ENCODE data around the gene PTPDC1.
"Not testable (repeated sequence)": the region's sequence is repeated elsewhere in the genome, so short reads cannot be mapped to it uniquely, and the experiment has no call there.

The PTPDC1 gene

GRCh38 chr9:94086486-94087345 lies 2.5 kb downstream of the PTPDC1 start:
- DNase-seq (ENCODE audit: low read depth in 2 of 2) = no peak

GRCh38 chr9:94094219-94095145 lies 10.2 kb downstream of the PTPDC1 start:
- DNase-seq (ENCODE audit: low read depth in 2 of 2) = not testable (repeated sequence)

- DNase-seq (ENCODE audit: low read depth in 2 of 2) = no peak
Observed at GRCh38 chr9:94096819-94097577, 12.7 kb downstream of the PTPDC1 start.

GRCh38 chr9:94097788-94098414 lies 13.6 kb downstream of the PTPDC1 start:
- DNase-seq (ENCODE audit: low read depth in 2 of 2) = no peak

GRCh38 chr9:94100152-94100879 lies 16.1 kb downstream of the PTPDC1 start:
- no peak for DNase-seq (ENCODE audit: low read depth in 2 of 2)

GRCh38 chr9:94101162-94101853 lies 17.0 kb downstream of the PTPDC1 start:
- DNase-seq (ENCODE audit: low read depth in 2 of 2) = no peak

GRCh38 chr9:94108584-94108983 lies 24.3 kb downstream of the PTPDC1 start:
- DNase-seq (ENCODE audit: low read depth in 2 of 2) = no peak

- DNase-seq (ENCODE audit: low read depth in 2 of 2) = no peak
Observed at GRCh38 chr9:94110821-94111252, 26.6 kb downstream of the PTPDC1 start.

GRCh38 chr9:94111446-94111845 lies 27.2 kb downstream of the PTPDC1 start:
- no peak for DNase-seq (ENCODE audit: low read depth in 2 of 2)

- no peak for DNase-seq (ENCODE audit: low read depth in 2 of 2)
Observed at GRCh38 chr9:94112716-94113465, 28.6 kb downstream of the PTPDC1 start.

- not testable (repeated sequence) for DNase-seq (ENCODE audit: low read depth in 2 of 2)
Observed at GRCh38 chr9:94120088-94120487, 35.8 kb downstream of the PTPDC1 start.

- no peak for DNase-seq (ENCODE audit: low read depth in 2 of 2)
Observed at GRCh38 chr9:94120854-94121376, 36.7 kb downstream of the PTPDC1 start.

- DNase-seq (ENCODE audit: low read depth in 2 of 2) = no peak
Observed at GRCh38 chr9:94126844-94127243, 42.6 kb downstream of the PTPDC1 start.

- DNase-seq (ENCODE audit: low read depth in 2 of 2) = no peak
Observed at GRCh38 chr9:94127806-94128205, 43.5 kb downstream of the PTPDC1 start.

- no peak for DNase-seq (ENCODE audit: low read depth in 2 of 2)
Observed at GRCh38 chr9:94128580-94128979, 44.3 kb downstream of the PTPDC1 start.

GRCh38 chr9:94134629-94135028 lies 50.4 kb downstream of the PTPDC1 start:
- no peak for DNase-seq (ENCODE audit: low read depth in 2 of 2)

- DNase-seq (ENCODE audit: low read depth in 2 of 2) = no peak
Observed at GRCh38 chr9:94135222-94135621, 51.0 kb downstream of the PTPDC1 start.

- no peak for DNase-seq (ENCODE audit: low read depth in 2 of 2)
Observed at GRCh38 chr9:94139672-94140417, 55.6 kb downstream of the PTPDC1 start.
